Stimulated activated CD4-positive, alpha-beta T cell treated with anti-CD3 and anti-CD28 coated beads, Interleukin-1b, Interleukin-23, amount 100 ng/mL, for 1 hour (primary cell): ENCODE data around the gene CHRDL1.

Source experiments
- DNase-seq, 2 donors: peaks; one replicate each; pipeline ENCODE4 v3.0.0-alpha.2; 2020; ENCODE audit warnings: low read depth in 2 of 2

CHRDL1 gene

GRCh38 chrX:110743679-110744340 is 51.8 kb downstream of the CHRDL1 start:
- DNase-seq: no peak

DNA sequence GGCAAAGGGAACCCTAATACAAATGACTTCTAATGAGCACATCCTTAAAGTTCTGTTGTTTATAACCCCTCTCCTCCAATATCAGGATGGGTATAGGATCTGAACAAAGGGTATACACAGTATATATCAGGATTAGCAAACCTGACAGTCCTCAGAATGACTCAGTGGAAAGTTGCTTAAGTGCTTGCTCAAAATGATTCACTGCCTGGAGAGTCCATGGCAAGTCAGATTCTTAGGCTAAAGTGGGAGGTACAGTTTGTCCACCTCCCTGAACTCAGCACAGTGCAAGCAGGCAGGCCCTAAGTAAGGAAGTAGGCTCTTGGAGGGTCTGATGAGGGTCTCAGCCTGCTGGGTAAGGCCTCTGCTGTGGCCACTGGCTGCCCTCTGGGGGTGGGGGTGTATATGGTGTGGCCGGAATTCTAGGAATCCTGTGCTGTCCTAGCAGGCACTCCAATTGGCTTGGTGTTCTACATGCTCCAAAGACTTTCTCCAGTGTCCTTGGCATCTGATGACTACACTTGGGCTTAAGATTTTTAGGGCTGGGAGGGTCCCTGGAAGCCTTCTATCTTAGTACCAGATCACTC is 54.3 kb downstream of the CHRDL1 start:
- DNase-seq: no peak

DNA sequence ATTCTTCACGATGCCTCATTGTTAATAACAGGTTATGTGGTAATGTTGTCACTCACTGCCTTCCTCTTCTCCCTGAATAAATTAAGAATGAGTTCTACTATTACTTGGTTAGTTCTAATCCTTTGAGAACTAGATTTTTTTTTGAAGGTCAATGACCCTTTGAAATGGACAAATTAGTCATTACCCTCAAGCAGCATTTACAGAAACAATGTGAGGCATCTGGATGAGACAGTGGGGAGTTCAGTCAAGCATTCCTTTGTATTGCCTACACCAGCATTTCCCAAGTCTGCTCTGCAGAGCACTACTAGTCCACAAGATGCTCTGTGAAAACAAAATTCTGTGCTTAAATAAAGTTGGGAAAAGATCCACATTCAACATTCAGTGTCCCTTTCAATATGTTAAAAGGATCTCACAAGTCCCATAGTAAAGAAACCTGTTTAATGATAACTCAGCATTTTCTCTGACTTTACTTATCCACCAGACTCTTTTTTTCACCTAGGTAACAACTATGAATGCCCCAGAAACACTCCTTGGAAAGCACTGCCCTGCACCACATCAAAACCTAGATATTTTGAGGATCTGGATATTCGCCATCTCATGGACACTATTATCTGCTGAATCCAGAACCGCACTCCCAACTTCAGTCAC is 60.6 kb downstream of the CHRDL1 start:
- DNase-seq: no peak

- DNase-seq: no peak
Measured at GRCh38 chrX:110734271-110734670, 61.3 kb downstream of the CHRDL1 start.

- DNase-seq: no peak
Measured at GRCh38 chrX:110733166-110733565, 62.5 kb downstream of the CHRDL1 start.

GRCh38 chrX:110732266-110732665 is 63.4 kb downstream of the CHRDL1 start:
- DNase-seq: no peak

DNA sequence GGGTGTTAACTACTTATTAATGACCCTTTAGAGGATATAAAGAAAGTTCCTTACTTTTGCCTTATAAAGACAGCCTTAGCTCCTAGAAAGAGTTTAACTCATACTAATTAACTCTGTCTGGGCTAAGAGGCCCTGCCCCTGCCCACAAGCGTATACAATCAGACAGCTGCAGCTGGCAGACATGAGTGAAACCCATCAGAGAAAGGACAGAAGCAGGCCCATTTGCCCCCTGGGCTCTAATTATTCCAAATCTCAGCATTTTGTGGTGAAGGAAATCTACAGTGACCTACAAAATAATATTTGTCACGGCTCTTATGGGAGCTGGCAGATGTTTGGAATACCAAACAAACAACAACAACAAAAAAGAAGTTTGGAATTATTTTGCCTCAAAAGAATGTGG is 71.8 kb downstream of the CHRDL1 start:
- no peak for DNase-seq

DNA sequence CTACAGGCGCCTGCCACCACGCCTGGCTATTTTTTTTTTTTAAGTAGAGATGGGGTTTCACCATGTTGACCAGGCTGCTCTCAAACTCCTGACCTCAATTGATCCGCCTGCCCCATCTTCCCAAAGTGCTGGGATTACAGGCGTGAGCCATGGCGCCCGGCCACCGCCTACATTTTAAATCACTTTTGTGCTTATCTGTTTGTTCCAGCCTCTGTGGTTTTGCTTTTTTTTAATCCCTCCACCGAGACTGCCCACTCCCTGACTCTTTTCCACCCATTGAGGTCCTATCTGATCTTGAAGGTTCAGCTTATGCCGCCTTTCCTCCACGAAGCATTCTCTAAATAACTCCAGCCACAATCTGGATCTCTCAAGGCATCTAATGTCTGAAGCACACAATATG is 73.5 kb downstream of the CHRDL1 start:
- no peak for DNase-seq

- DNase-seq: no peak
Measured at GRCh38 chrX:110713666-110714065, 82.0 kb downstream of the CHRDL1 start.

GRCh38 chrX:110706446-110706845 is 89.2 kb downstream of the CHRDL1 start:
- DNase-seq: no peak

DNA sequence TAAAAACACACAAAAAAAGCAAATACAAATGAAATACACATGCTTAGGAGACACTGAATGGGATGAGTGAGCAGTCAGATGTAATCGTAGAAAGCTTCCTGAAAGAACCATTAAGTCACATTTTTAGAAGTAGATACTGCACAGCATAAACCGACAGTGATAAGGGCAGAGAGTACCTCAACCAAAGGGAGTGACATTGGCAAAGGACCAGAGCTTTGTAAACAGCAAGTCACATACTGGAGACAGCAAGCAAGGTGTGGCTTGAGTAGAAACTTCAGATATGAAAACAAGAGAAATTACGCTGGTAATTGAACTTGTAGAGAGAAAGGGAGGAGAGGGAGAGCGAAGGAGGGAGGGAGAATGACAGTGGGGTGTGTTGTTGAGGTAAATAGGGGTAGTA is 92.0 kb downstream of the CHRDL1 start:
- DNase-seq: no peak

DNA sequence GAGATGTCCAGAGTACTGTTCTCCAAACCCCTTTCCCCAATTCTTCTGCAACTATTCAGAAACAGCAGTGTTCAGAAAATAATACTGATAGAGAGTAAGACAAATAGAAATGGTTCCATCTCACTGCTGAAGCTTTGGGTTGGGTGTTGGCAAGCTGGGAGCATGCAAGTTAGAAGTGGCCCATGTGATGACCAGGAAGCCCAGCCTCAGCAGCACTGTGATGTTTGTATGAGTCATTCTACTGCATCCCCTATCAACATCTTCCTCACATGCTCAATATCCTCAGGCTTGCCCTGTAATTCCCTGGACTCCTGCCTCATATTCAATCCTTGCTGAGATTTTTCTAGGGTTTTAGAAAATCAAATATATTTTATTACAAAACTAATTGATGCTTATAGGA is 96.5 kb downstream of the CHRDL1 start:
- no peak for DNase-seq

DNA sequence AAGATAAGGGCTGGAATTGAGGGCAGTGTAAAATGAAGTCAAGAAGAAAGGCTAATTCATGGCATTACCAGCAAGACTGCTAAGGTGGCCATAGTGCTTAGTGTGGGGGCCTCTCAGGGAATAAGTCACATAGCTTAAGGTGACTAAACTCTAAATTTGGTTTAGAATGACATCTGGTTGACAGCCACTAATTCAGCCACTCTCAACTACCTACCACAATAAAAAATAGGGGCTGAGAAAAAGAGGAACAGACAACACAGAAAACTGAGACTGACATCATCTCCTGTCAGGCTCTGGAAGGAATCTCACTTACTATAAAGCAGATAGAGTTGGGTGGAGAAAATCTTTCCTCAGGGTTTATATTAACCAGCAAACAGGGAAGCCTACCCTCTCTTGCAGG is 96.9 kb downstream of the CHRDL1 start:
- no peak for DNase-seq

DNA sequence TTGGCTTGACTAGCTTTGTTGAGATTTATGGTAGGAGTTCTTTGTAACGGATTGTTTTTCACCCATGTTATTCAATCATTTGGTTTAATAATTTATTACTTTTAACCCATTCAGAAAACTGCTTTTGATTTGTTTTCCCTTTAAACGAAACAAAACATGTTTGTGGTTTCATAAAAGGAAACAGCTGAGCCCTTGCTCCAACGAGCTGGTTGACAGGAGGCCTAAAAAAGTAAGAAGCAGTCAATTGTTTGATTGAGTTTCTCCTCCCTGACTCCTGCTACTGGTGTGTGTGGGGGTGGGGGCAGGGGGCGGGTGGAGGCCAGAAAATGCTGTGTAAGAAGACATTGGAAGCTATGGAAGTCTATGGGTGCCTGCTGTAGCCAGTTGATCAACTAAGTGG is 102.8 kb downstream of the CHRDL1 start:
- no peak for DNase-seq

DNA sequence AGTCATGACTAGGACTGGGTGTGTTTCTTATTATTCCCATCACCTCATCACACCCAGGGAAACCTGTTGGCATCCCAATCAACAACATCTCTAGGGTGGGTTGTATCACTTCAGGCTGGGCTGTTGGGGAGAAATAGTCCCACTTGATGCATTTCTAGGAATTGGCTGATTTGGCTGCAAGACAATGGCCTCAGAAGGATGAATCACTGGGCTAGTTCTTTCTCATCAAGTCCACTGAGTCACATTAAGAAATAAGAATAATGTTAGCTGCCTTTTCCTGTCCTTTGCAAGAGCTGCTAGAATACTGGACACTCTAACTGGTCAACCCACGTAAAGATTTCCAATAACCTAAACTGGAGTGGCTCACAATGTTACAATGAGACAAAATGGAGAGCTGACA is 104.2 kb downstream of the CHRDL1 start:
- DNase-seq: no peak

- no peak for DNase-seq
Measured at GRCh38 chrX:110684653-110685052, 111.0 kb downstream of the CHRDL1 start.

DNA sequence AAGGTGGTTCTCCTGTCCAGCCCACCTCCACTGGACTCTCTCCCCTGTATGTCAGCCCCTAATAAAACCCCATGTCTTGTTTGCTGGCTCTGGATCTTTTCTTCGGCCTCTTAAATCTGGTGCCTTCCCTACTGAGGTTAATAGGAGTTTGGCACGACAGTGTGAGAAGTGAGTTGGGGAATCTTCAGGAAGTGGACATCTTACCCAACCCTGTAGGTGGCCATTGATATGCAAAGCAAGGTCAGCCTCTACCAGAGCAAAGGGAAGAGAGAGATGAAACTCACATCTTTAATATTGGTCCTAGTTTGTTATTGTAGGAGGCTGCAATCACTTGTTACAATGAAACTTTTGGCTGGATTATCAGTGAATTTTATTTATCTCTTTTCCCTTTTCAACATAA is 111.7 kb downstream of the CHRDL1 start:
- no peak for DNase-seq

- no peak for DNase-seq
Measured at GRCh38 chrX:110678591-110678990, 117.0 kb downstream of the CHRDL1 start.

GRCh38 chrX:110675886-110676285 is 119.7 kb downstream of the CHRDL1 start:
- DNase-seq: no peak

DNA sequence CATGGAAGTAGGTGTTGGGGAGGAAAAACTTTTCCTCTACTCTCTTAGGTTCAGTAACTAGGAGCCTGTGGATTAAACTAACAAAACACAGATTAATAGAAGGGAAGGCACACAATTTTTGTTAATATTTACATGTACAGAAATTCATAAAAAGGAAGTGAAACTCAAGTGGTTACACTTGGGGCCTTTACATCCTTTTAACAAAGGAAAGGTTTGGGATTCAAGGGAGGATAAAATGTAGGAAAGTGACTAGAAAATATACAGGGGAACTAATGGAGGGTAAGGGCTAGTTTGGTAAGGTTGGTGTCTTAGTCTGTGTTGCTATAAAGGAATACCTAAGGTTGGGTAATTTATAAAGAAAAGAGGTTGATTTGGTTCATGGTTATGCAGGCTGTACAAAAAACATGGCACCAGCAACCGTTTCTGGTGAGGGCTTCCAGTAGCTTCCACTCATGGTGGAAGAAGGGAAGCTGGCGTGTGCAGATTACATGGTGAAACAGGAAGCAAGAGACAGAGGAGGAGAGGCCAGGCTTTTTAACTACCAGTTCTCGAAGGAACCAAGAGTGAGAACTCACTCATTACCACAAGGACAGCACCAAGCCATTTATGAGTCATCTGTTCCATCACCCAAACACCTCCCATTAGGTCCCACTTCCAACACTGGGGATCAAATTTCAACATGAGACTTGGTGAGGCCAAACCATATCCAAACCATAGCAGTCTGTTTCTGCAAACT is 124.4 kb downstream of the CHRDL1 start:
- DNase-seq: no peak

- no peak for DNase-seq
Measured at GRCh38 chrX:110669572-110669971, 126.0 kb downstream of the CHRDL1 start.

- no peak for DNase-seq
Measured at GRCh38 chrX:110667706-110668105, 127.9 kb downstream of the CHRDL1 start.
